ENCODE measurements around the gene PLPP3.

PLPP3 gene

GRCh38 chr1:56493826-56494225 lies 85.5 kb downstream of the PLPP3 start:
- DNase-seq: no peak

- DNase-seq: no peak
These were observed 87.9 kb downstream of the PLPP3 start for GRCh38 chr1:56491441-56491840.

GRCh38 chr1:56490619-56491018 lies 88.7 kb downstream of the PLPP3 start:
- no peak for DNase-seq

- no peak for DNase-seq
These were observed 89.7 kb downstream of the PLPP3 start for GRCh38 chr1:56489695-56490094.

GRCh38 chr1:56484695-56485094 lies 94.7 kb downstream of the PLPP3 start:
- no peak for DNase-seq

GRCh38 chr1:56483104-56483503 lies 96.3 kb downstream of the PLPP3 start:
- DNase-seq: no peak

GRCh38 chr1:56482486-56482885 lies 96.9 kb downstream of the PLPP3 start:
- DNase-seq: no peak

- DNase-seq: no peak
These were observed 98.1 kb downstream of the PLPP3 start for GRCh38 chr1:56481140-56481694.

- no peak for DNase-seq
These were observed 100.6 kb downstream of the PLPP3 start for GRCh38 chr1:56478734-56479133.

- no peak for DNase-seq
These were observed 101.9 kb downstream of the PLPP3 start for GRCh38 chr1:56477164-56478111.

GRCh38 chr1:56473582-56474270 lies 105.6 kb downstream of the PLPP3 start:
- DNase-seq: peak; percentile 63

- no peak for DNase-seq
These were observed 106.5 kb downstream of the PLPP3 start for GRCh38 chr1:56472860-56473259.

- peak; percentile 11 for DNase-seq
These were observed 109.6 kb downstream of the PLPP3 start for GRCh38 chr1:56469640-56470371.

GRCh38 chr1:56468518-56468917 lies 110.8 kb downstream of the PLPP3 start:
- DNase-seq: no peak

GRCh38 chr1:56466538-56466937 lies 112.8 kb downstream of the PLPP3 start:
- no peak for DNase-seq

- DNase-seq: no peak
These were observed 115.1 kb downstream of the PLPP3 start for GRCh38 chr1:56464294-56464693.

- no peak for DNase-seq
These were observed 116.0 kb downstream of the PLPP3 start for GRCh38 chr1:56463376-56463775.

GRCh38 chr1:56462209-56462608 lies 117.2 kb downstream of the PLPP3 start:
- no peak for DNase-seq

- DNase-seq: no peak
These were observed 117.9 kb downstream of the PLPP3 start for GRCh38 chr1:56461158-56462127.

- DNase-seq: no peak
These were observed 120.1 kb downstream of the PLPP3 start for GRCh38 chr1:56459260-56459659.

GRCh38 chr1:56457756-56458375 lies 121.5 kb downstream of the PLPP3 start:
- no peak for DNase-seq

Data from NCI-H446 treated with DMSO at 0.1 percent for 48 hours (cell line).